Thoracic aorta (tissue), 2 donors: ENCODE measurements around the gene ENAH. TPM values are rescaled to one million over a fixed set of nuclear protein-coding genes. Genes with fewer than 3 reads are reported as not detected.

Source experiments
- ATAC-seq: fragments of 150-250 bp; one replicate; pipeline ENCODE4 v1.8.0; 2017; ENCODE audit warnings: low read depth; ENCODE audit not compliant: insufficient number of reproducible peaks, low FRiP score
- DNase-seq: peaks from one replicate; pipeline ENCODE4 v3.0.0-alpha.2; 2020; ENCODE audit warnings: low spot score
- H3K27ac ChIP-seq, 2 donors: fragments of 200-600 bp; sonication (generic); 1 replicate in 1 of 2; 2 replicates in 1 of 2; pipeline ENCODE4 v1.5.1; 2016; ENCODE audit warnings: mild to moderate bottlenecking in 2 of 2, moderate library complexity in 2 of 2
- H3K27me3 ChIP-seq: fragments of 200-600 bp; sonication (generic); replicated peaks from 2 replicates; pipeline ENCODE4 v1.6.0; 2016; ENCODE audit warnings: mild to moderate bottlenecking; ENCODE audit not compliant: insufficient read depth
- H3K36me3 ChIP-seq: fragments of 200-600 bp; sonication (generic); one replicate; pipeline ENCODE4 v1.5.1; 2016
- H3K4me1 ChIP-seq, 2 donors: fragments of 200-600 bp; sonication (generic); 1 replicate in 1 of 2; 2 replicates in 1 of 2; pipeline versions ENCODE4 v1.5.1 to v1.6.0; 2016; ENCODE audit warnings: low read depth in 2 of 2, mild to moderate bottlenecking in 1 of 2; ENCODE audit not compliant: control insufficient read depth in 1 of 2
- H3K4me3 ChIP-seq: fragments of 200-600 bp; sonication (generic); 2 replicates; pipeline ENCODE4 v1.5.1; 2016; ENCODE audit warnings: mild to moderate bottlenecking
- H3K9me3 ChIP-seq: fragments of 200-600 bp; sonication (generic); 2 replicates; pipeline ENCODE4 v1.5.1; 2016
- total RNA-seq, 2 donors: library from RNA; depleted of rRNA; stranded (reverse); fragments of >200 nt; gene quantifications; one replicate each; pipeline versions ENCODE4 v1.1.0 to v1.2.3, GENCODE V29; 2016
- TF ChIP-seq, protein P1 (sequence below): fragments of 200-600 bp; sonication (generic); IDR thresholded peaks from one replicate; pipeline ENCODE4 v1.5.1; 2019; ENCODE audit warnings: antibody characterized with exemption

Gene ENAH
- total RNA-seq, 2 donors from 2014 or later, result 111 to 119 TPM

DNA sequence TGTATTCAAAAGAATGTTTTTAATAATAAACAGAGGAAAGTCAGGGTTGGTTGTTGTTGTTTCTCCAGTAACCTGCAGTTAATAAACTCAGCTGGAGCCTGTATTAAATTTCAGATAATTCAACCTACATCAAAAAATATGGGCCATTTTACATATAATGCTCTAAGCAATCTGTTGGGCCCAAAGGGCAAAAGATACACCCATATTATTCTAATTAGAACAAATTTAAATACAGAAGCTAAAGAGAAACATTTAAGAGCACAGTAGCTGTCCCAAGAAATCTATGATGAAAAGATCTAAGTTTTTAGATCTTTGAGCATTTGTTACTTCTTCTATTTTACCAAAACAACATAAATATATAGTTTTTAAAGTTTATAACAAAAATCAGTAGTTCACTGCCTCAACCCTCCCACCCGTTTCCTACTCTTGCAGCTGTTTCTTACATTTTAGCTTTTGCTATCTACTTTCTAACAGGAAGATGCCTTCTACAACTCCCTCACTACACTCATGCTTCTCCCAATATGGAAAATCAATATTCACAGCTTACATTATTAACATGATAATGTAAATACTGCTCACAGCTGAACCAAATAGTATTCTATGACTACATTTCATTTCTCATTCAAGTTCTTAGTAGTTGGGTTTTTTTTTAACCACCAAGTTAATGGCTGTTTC lies 130.2 kb downstream of the ENAH start:
- Histone ChIP-seq H3K36me3 (no peaks in the 10 kb centered on the region), H3K4me3 (no peak overlapping the region), H3K9me3 (no peaks in the 10 kb centered on the region), H3K27me3 (no peaks in the 10 kb centered on the region), H3K4me1 (peaks cover 18 to 53% of the 10 kb centered on the region in 2 donors), H3K27ac (no peak overlapping the region)
- DNase-seq, result no peak
- ATAC-seq, result no peak
- TF ChIP-seq, protein P1, sequence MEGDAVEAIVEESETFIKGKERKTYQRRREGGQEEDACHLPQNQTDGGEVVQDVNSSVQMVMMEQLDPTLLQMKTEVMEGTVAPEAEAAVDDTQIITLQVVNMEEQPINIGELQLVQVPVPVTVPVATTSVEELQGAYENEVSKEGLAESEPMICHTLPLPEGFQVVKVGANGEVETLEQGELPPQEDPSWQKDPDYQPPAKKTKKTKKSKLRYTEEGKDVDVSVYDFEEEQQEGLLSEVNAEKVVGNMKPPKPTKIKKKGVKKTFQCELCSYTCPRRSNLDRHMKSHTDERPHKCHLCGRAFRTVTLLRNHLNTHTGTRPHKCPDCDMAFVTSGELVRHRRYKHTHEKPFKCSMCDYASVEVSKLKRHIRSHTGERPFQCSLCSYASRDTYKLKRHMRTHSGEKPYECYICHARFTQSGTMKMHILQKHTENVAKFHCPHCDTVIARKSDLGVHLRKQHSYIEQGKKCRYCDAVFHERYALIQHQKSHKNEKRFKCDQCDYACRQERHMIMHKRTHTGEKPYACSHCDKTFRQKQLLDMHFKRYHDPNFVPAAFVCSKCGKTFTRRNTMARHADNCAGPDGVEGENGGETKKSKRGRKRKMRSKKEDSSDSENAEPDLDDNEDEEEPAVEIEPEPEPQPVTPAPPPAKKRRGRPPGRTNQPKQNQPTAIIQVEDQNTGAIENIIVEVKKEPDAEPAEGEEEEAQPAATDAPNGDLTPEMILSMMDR, result no peak

- Histone ChIP-seq H3K27ac (no peak overlapping the region), H3K9me3 (no peaks in the 10 kb centered on the region), H3K4me3 (no peak overlapping the region), H3K27me3 (no peaks in the 10 kb centered on the region), H3K4me1 (peaks cover 18 to 50% of the 10 kb centered on the region in 2 donors), H3K36me3 (peaks cover 6% of the 10 kb centered on the region)
- TF ChIP-seq, protein P1, result no peak
- ATAC-seq, result no peak
- no peak for DNase-seq
Observed at GRCh38 chr1:225520587-225521227, 132.2 kb downstream of the ENAH start.

- H3K4me1 ChIP-seq, result peaks cover 14 to 47% of the 10 kb centered on the region in 2 donors
- ATAC-seq, result no peak
- TF ChIP-seq, protein P1, result no peak
- no peaks in the 10 kb centered on the region for H3K27me3 ChIP-seq
- no peak for DNase-seq
- no peak overlapping the region for H3K27ac ChIP-seq
- H3K9me3 ChIP-seq, result no peaks in the 10 kb centered on the region
- H3K36me3 ChIP-seq, result peaks cover 6% of the 10 kb centered on the region
- no peak overlapping the region for H3K4me3 ChIP-seq
Observed at GRCh38 chr1:225519166-225519863, 133.6 kb downstream of the ENAH start.

DNA sequence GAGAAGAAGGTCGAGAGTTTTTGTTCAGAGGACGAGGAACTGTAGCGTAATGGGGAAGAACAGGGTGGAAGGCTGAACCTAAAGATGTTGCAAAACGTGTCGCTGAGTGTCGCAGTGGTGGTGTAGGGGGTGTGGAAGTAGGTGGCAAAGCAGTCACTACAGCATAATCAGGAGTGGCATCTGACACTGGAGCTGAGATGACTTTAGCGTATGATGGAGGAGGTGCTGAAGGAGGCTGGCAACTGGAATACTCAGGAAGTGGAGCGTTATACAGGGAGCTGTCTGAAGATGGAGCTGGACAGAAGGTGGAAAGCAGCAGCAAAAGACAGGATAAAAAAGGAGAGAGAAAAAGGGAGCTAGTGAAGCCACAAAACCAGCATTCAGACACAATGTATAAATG lies 135.2 kb downstream of the ENAH start:
- no peaks in the 10 kb centered on the region for H3K27me3 ChIP-seq
- H3K27ac ChIP-seq, result peak overlapping the region in 1 of 2 donors; percentile 81
- peaks cover 9 to 32% of the 10 kb centered on the region in 2 donors for H3K4me1 ChIP-seq
- no peak for DNase-seq
- no peak overlapping the region for H3K4me3 ChIP-seq
- H3K36me3 ChIP-seq, result peaks cover 6% of the 10 kb centered on the region
- ATAC-seq, result no peak
- TF ChIP-seq, protein P1, result no peak
- no peaks in the 10 kb centered on the region for H3K9me3 ChIP-seq

DNA sequence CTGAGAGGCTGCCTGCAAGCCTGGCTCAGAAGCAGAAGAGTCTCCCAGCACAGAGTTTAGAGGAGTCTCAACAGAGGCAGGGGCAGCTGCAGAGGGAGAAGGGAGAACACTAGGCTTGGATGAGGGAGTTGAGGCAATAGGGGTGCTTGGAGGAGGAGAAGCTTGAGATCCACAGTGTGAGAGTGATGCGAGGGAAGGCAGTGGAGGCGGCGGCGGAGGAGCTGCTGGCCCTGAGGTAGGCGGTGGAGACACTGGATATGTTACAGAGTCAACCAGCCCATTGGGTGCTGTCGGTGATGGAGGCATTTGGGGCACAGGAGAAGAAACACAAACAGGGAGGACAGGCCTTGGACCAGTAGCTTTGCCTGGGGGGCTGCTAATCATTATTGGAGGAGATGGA lies 135.7 kb downstream of the ENAH start:
- Histone ChIP-seq H3K4me1 (peaks cover 9 to 31% of the 10 kb centered on the region in 2 donors), H3K27ac (peak overlapping the region; percentile 81), H3K9me3 (no peaks in the 10 kb centered on the region), H3K4me3 (no peak overlapping the region), H3K36me3 (peaks cover 6% of the 10 kb centered on the region), H3K27me3 (no peaks in the 10 kb centered on the region)
- no peak for DNase-seq
- TF ChIP-seq, protein P1, result no peak
- ATAC-seq, result no peak
